ENCODE measurements around the gene PGA4. TPM values are rescaled to one million over a fixed set of nuclear protein-coding genes. Genes with fewer than 3 reads are reported as not detected.
"Not testable (repeated sequence)": the region's sequence is repeated elsewhere in the genome, so short reads cannot be mapped to it uniquely, and the experiment has no call there.

Gene PGA4
- total RNA-seq, 3 donors from 2014 or later, result 1.8 to 8.9 TPM; not detected in 1

- Histone ChIP-seq H3K36me3 (no peaks in the 10 kb centered on the region), H3K4me1 (no peaks in the 10 kb centered on the region), H3K27ac (no peak overlapping the region), H3K9me3 (peaks cover 0 to 9% of the 10 kb centered on the region in 2 donors), H3K4me3 (no peak overlapping the region), H3K27me3 (no peaks in the 10 kb centered on the region)
- intact Hi-C loops (cut with DNase I; ENCODE audit: low total_unique reads), result no loop called here
- TF ChIP-seq CTCF (IDR thresholded peaks at IDR 0.05), result no peak
- TF ChIP-seq POLR2AphosphoS5 (IDR thresholded peaks at IDR 0.05), result no peak
- TF ChIP-seq POLR2A (IDR thresholded peaks at IDR 0.05), result no peak
- no peak for DNase-seq (ENCODE audit: low spot score in 2 of 2)
These were observed 23.8 kb upstream of the PGA4 start for GRCh38 chr11:61198361-61198760.

- peaks cover 0 to 9% of the 10 kb centered on the region in 2 donors for H3K9me3 ChIP-seq
- H3K4me3 ChIP-seq, result no peak overlapping the region
- no peaks in the 10 kb centered on the region for H3K4me1 ChIP-seq
- no peak for DNase-seq (ENCODE audit: low spot score in 2 of 2)
- H3K27ac ChIP-seq, result no peak overlapping the region
- TF ChIP-seq POLR2A (IDR thresholded peaks at IDR 0.05), result no peak
- intact Hi-C loops (cut with DNase I; ENCODE audit: low total_unique reads), result no loop called here
- H3K27me3 ChIP-seq, result no peaks in the 10 kb centered on the region
- H3K36me3 ChIP-seq, result no peaks in the 10 kb centered on the region
These were observed 23.1 kb upstream of the PGA4 start for GRCh38 chr11:61198948-61199523.

GRCh38 chr11:61201476-61201875 is 20.7 kb upstream of the PGA4 start:
- intact Hi-C loops (cut with DNase I; ENCODE audit: low total_unique reads), result no loop called here
- Histone ChIP-seq H3K27ac (no peak overlapping the region), H3K9me3 (peaks cover 0 to 9% of the 10 kb centered on the region in 2 donors), H3K36me3 (no peaks in the 10 kb centered on the region), H3K4me1 (no peaks in the 10 kb centered on the region), H3K27me3 (no peaks in the 10 kb centered on the region), H3K4me3 (no peak overlapping the region)
- no peak for TF ChIP-seq POLR2A (IDR thresholded peaks at IDR 0.05)
- no peak for DNase-seq (ENCODE audit: low spot score in 2 of 2)

GRCh38 chr11:61202950-61203746 is 19.0 kb upstream of the PGA4 start, which contains the start of gene PGA3:
TSS of gene PGA3 (plus strand) at chr11:61203515. CDS start at chr11:61203565, 50 bp downstream.
- DNase-seq (ENCODE audit: low spot score in 2 of 2); H3K27ac ChIP-seq; H3K27me3 ChIP-seq; H3K4me3 ChIP-seq; H3K9me3 ChIP-seq; H3K4me1 ChIP-seq; intact Hi-C loops (cut with DNase I; ENCODE audit: low total_unique reads); H3K36me3 ChIP-seq: not testable (repeated sequence)

GRCh38 chr11:61203873-61204272 is 18.3 kb upstream of the PGA4 start:
- H3K9me3 ChIP-seq; H3K27me3 ChIP-seq; H3K4me1 ChIP-seq; H3K36me3 ChIP-seq; H3K4me3 ChIP-seq; DNase-seq (ENCODE audit: low spot score in 2 of 2); intact Hi-C loops (cut with DNase I; ENCODE audit: low total_unique reads); H3K27ac ChIP-seq: not testable (repeated sequence)

GRCh38 chr11:61204502-61205059 is 17.6 kb upstream of the PGA4 start:
- H3K4me1 ChIP-seq; H3K27me3 ChIP-seq; intact Hi-C loops (cut with DNase I; ENCODE audit: low total_unique reads); H3K36me3 ChIP-seq; H3K4me3 ChIP-seq; DNase-seq (ENCODE audit: low spot score in 2 of 2); H3K27ac ChIP-seq; H3K9me3 ChIP-seq: not testable (repeated sequence)

GRCh38 chr11:61207636-61208310 is 14.4 kb upstream of the PGA4 start:
- H3K27ac ChIP-seq; intact Hi-C loops (cut with DNase I; ENCODE audit: low total_unique reads); DNase-seq (ENCODE audit: low spot score in 2 of 2); H3K9me3 ChIP-seq; H3K36me3 ChIP-seq; H3K4me1 ChIP-seq; H3K27me3 ChIP-seq; H3K4me3 ChIP-seq: not testable (repeated sequence)

GRCh38 chr11:61210629-61211028 is 11.5 kb upstream of the PGA4 start:
- H3K9me3 ChIP-seq; H3K27me3 ChIP-seq; H3K4me1 ChIP-seq; H3K4me3 ChIP-seq; H3K36me3 ChIP-seq; intact Hi-C loops (cut with DNase I; ENCODE audit: low total_unique reads); H3K27ac ChIP-seq; DNase-seq (ENCODE audit: low spot score in 2 of 2): not testable (repeated sequence)

GRCh38 chr11:61211327-61211952 is 10.7 kb upstream of the PGA4 start:
- H3K27me3 ChIP-seq; H3K9me3 ChIP-seq; H3K36me3 ChIP-seq; intact Hi-C loops (cut with DNase I; ENCODE audit: low total_unique reads); H3K27ac ChIP-seq; DNase-seq (ENCODE audit: low spot score in 2 of 2); H3K4me1 ChIP-seq; H3K4me3 ChIP-seq: not testable (repeated sequence)

- H3K36me3 ChIP-seq; DNase-seq (ENCODE audit: low spot score in 2 of 2); H3K27ac ChIP-seq; H3K27me3 ChIP-seq; H3K4me1 ChIP-seq; H3K9me3 ChIP-seq; H3K4me3 ChIP-seq; intact Hi-C loops (cut with DNase I; ENCODE audit: low total_unique reads): not testable (repeated sequence)
These were observed 9.9 kb upstream of the PGA4 start for GRCh38 chr11:61212202-61212601.

- H3K36me3 ChIP-seq; H3K27ac ChIP-seq; H3K9me3 ChIP-seq; H3K27me3 ChIP-seq; H3K4me3 ChIP-seq; H3K4me1 ChIP-seq; DNase-seq (ENCODE audit: low spot score in 2 of 2); intact Hi-C loops (cut with DNase I; ENCODE audit: low total_unique reads): not testable (repeated sequence)
These were observed 8.3 kb upstream of the PGA4 start for GRCh38 chr11:61213711-61214324.
